Thyroid gland (tissue), 4 donors: ENCODE data around the gene ZNHIT6. TPM values are rescaled to one million over a fixed set of nuclear protein-coding genes. Genes with fewer than 3 reads are reported as not detected.

ENCODE experiments used
- DNase-seq, 2 donors: peaks; one replicate each; pipeline ENCODE4 v3.0.0-alpha.2; 2019
- H3K27ac ChIP-seq, 3 donors: fragments of 200-600 bp; sonication (generic); 1 replicate in 2 of 3; 2 replicates in 1 of 3; pipeline ENCODE4 v1.5.1; 2016 to 2019; ENCODE audit warnings: mild to moderate bottlenecking in 1 of 3, moderate library complexity in 1 of 3
- H3K27me3 ChIP-seq: fragments of 200-600 bp; sonication (generic); one replicate; pipeline ENCODE4 v1.5.1; 2019
- H3K36me3 ChIP-seq, 2 donors: fragments of 200-600 bp; sonication (generic); one replicate each; pipeline ENCODE4 v1.5.1; 2016 to 2019
- H3K4me1 ChIP-seq, 2 donors: fragments of 200-600 bp; sonication (generic); one replicate each; pipeline ENCODE4 v1.5.1; 2017 to 2019
- H3K4me3 ChIP-seq, 3 donors: fragments of 200-600 bp; sonication (generic); replicated peaks in 1 of 3; 1 replicate in 2 of 3; 2 replicates in 1 of 3; pipeline ENCODE4 v1.5.1; 2016; ENCODE audit warnings: mild to moderate bottlenecking in 1 of 3
- H3K9me3 ChIP-seq: fragments of 200-600 bp; sonication (generic); one replicate; pipeline ENCODE4 v1.5.1; 2017
- CTCF ChIP-seq, 6 experiments: fragments of 200-600 bp in 3 of 6; fragments of 450-650 bp in 3 of 6; sonication (generic) in 3 of 6; IDR thresholded peaks; one replicate each; pipeline ENCODE4 v1.5.1; 2016 to 2019; ENCODE audit warnings: antibody characterized with exemption in 6 of 6, mild to moderate bottlenecking in 2 of 6, inconsistent platforms in 1 of 6, moderate library complexity in 1 of 6
- POLR2A ChIP-seq, 2 donors: fragments of 450-650 bp; IDR thresholded peaks; one replicate each; pipeline ENCODE4 v1.6.1; 2017; ENCODE audit warnings: antibody characterized with exemption in 2 of 2, mild to moderate bottlenecking in 2 of 2, moderate library complexity in 1 of 2
- WGBS, 2 donors: methylation state at CpG; one replicate each; pipeline ENCODE4 v1.1.5; 2017; 5-methylcytosine and 5-hydroxymethylcytosine counted together
- intact Hi-C: fragments of 100-400 bp; cut with DNase I; formaldehyde crosslinking; loops from one replicate; pipeline ENCODE4 v1.15.1; 2023
- total RNA-seq, 4 donors: library from RNA; depleted of rRNA; stranded (reverse); fragments of >200 nt; gene quantifications; one replicate each; pipeline ENCODE4 v1.2.3, GENCODE V29; 2016

The ZNHIT6 gene
- total RNA-seq, 4 donors from 2014 or later, result 13.6 to 19.3 (median 14.2) TPM

- intact Hi-C loops, result no loop called here
- Histone ChIP-seq H3K36me3 (no peaks in the 10 kb centered on the region), H3K4me1 (peaks cover 21 to 37% of the 10 kb centered on the region in 2 donors), H3K9me3 (no peaks in the 10 kb centered on the region), H3K4me3 (no peak overlapping the region), H3K27ac (no peak overlapping the region), H3K27me3 (no peaks in the 10 kb centered on the region)
- 96% methylated on average over 1 of the region's 1 CpG for WGBS, 2 donors
- TF ChIP-seq POLR2A (IDR thresholded peaks at IDR 0.05) (no peak), CTCF (IDR thresholded peaks at IDR 0.05) (no peak)
- no peak for DNase-seq
Measured at GRCh38 chr1:85608851-85609250, 99.4 kb downstream of the ZNHIT6 start.

GRCh38 chr1:85607921-85608265, 100.3 kb downstream of the ZNHIT6 start:
- no peaks in the 10 kb centered on the region for H3K27me3 ChIP-seq
- intact Hi-C loops, result no loop called here
- 90 to 97% methylated on average over 4 of the region's 4 CpGs for WGBS, 2 donors
- no peak for DNase-seq
- H3K27ac ChIP-seq, result no peak overlapping the region
- H3K9me3 ChIP-seq, result no peaks in the 10 kb centered on the region
- no peaks in the 10 kb centered on the region for H3K36me3 ChIP-seq
- H3K4me3 ChIP-seq, result no peak overlapping the region
- peaks cover 15 to 27% of the 10 kb centered on the region in 2 donors for H3K4me1 ChIP-seq
- TF ChIP-seq POLR2A (IDR thresholded peaks at IDR 0.05) (no peak), CTCF (IDR thresholded peaks at IDR 0.05) (no peak)

- H3K27ac ChIP-seq, result no peak overlapping the region
- TF ChIP-seq POLR2A (IDR thresholded peaks at IDR 0.05), result no peak
- TF ChIP-seq CTCF (IDR thresholded peaks at IDR 0.05), result no peak
- H3K4me1 ChIP-seq, result peaks cover 11 to 24% of the 10 kb centered on the region in 2 donors
- no peak overlapping the region for H3K4me3 ChIP-seq
- intact Hi-C loops, result no loop called here
- H3K9me3 ChIP-seq, result no peaks in the 10 kb centered on the region
- 79 to 81% methylated on average over 10 of the region's 10 CpGs for WGBS, 2 donors
- no peaks in the 10 kb centered on the region for H3K36me3 ChIP-seq
- no peaks in the 10 kb centered on the region for H3K27me3 ChIP-seq
- peak in 1 of 2 donors; percentile 31 for DNase-seq
Measured at GRCh38 chr1:85607126-85607920, 100.9 kb downstream of the ZNHIT6 start.

- peaks cover 4 to 15% of the 10 kb centered on the region in 2 donors for H3K4me1 ChIP-seq
- H3K4me3 ChIP-seq, result no peak overlapping the region
- no peaks in the 10 kb centered on the region for H3K27me3 ChIP-seq
- intact Hi-C loops, result no loop called here
- H3K9me3 ChIP-seq, result no peaks in the 10 kb centered on the region
- H3K27ac ChIP-seq, result no peak overlapping the region
- no peak for DNase-seq
- WGBS, 2 donors, result 98 to 99% methylated on average over 4 of the region's 4 CpGs
- TF ChIP-seq CTCF (IDR thresholded peaks at IDR 0.05) (no peak), POLR2A (IDR thresholded peaks at IDR 0.05) (no peak)
- no peaks in the 10 kb centered on the region for H3K36me3 ChIP-seq
Measured at GRCh38 chr1:85606414-85606800, 101.8 kb downstream of the ZNHIT6 start.
